VCaP (cell line): ENCODE data around the gene CD8B2.

Experiments used
- H3K27ac ChIP-seq: fragments of 450-650 bp; 2 replicates; pipeline ENCODE4 v1.5.1; 2017
- CTCF ChIP-seq: fragments of 450-650 bp; conservative IDR thresholded peaks from 2 replicates; pipeline ENCODE4 v1.5.1; 2017; ENCODE audit warnings: mild to moderate bottlenecking, moderate library complexity

CD8B2 gene

GRCh38 chr2:106523976-106524665 lies 37.0 kb downstream of the CD8B2 start:
- H3K27ac ChIP-seq, result no peak overlapping the region
- no peak for TF ChIP-seq CTCF

GRCh38 chr2:106530866-106531265 lies 43.7 kb downstream of the CD8B2 start:
- TF ChIP-seq CTCF, result no peak
- no peak overlapping the region for H3K27ac ChIP-seq

DNA sequence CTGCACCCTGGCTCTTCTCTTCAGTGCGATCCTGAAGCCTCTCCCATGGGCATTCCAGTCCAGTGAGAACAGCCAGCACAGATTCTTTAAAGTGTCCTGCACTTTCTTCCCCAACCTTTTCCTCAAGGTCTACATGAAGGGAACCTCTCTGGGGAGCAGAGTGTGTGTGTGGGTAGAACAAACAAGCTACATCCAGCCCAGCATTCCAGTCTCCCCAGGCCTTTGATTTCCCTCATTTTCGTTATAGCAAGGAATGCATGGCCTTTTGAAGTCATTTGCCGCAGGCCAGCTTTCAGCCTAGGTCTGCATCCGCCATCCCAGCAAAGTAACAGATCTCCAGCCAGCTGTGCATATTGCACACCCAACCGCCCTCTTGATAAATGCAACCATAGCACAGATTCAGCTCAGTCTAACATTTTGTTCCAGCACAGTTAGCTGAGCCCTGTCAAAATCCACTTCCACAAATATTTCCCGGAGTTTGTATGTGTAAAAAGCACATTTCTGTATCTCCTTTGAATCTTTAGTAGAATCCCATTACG lies 44.6 kb downstream of the CD8B2 start:
- no peak for TF ChIP-seq CTCF
- no peak overlapping the region for H3K27ac ChIP-seq

DNA sequence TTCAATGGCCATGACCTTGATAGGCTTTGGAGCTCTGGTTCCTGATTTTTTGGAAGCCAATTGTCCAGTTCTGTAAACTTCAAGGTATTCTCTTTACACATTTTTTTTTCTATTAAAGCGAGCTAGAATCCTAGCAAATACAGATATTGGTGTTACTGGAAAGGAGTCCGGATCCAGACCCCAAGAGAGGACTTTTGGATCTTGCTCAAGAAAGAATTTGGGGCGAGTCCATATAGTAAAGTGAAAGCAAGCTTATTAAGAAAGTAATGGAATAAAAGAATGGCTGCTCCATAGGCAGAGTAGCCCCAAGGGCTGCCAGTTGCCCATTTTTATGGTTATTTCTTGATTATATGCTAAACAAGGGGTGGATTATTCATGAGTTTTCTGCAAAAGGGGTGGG lies 45.1 kb downstream of the CD8B2 start:
- H3K27ac ChIP-seq, result no peak overlapping the region
- no peak for TF ChIP-seq CTCF

DNA sequence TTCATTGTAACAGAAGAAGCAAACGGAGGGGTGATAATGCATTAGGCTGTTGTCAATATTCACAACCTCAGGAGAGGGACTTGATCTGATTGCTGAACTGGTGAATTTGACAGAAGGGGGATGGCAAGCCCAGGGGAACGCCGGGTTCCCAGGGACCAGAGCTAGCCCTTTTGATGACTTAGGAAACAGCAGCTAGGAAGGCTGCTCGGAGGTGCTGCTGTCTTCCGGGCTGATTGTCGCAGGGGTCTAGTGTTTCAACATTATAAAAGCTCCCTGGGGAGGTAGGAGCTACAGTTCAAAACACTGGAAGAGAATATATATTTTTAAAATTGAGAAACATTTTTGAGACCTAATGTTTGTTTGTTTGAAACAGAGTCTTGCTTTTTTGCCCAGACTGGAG lies 47.3 kb downstream of the CD8B2 start:
- H3K27ac ChIP-seq, result no peak overlapping the region
- no peak for TF ChIP-seq CTCF

DNA sequence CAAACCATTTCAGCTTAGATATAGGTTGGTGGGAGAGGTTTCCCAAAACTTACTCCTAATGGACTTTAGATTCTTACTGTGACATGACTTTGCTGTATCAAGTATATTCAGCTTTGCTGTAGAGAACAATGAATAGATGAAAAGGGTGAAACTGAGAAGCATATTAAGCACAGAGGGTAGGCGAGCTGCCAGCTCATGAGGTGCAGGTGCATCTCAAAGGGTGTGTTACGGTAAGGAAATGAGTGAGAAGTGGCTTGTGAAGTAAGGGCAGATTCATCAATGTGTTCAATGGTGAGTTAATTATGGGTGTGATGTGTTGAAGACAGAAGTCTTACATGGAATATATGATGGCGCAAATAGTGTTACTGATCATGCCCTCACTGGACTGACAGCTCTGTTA lies 49.3 kb downstream of the CD8B2 start:
- no peak for TF ChIP-seq CTCF
- no peak overlapping the region for H3K27ac ChIP-seq

- no peak for TF ChIP-seq CTCF
- no peak overlapping the region for H3K27ac ChIP-seq
Measured at GRCh38 chr2:106537047-106537446, 49.9 kb downstream of the CD8B2 start.
